Subcutaneous abdominal adipose tissue (tissue), 5 donors: ENCODE data around the gene GRID1.

Experiments
- H3K27ac ChIP-seq: one replicate; pipeline ENCODE4 v1.7.0; 2013; ENCODE audit warnings: low read depth, mild to moderate bottlenecking, inconsistent platforms, low read length, moderate library complexity
- H3K27me3 ChIP-seq, 5 donors: one replicate each; pipeline ENCODE4 v1.7.0; 2013; ENCODE audit warnings: low read length in 5 of 5, inconsistent platforms in 1 of 5; ENCODE audit not compliant: control insufficient read depth in 5 of 5, insufficient read depth in 4 of 5
- H3K36me3 ChIP-seq, 5 donors: one replicate each; pipeline ENCODE4 v1.7.0; 2013; ENCODE audit warnings: low read length in 5 of 5; ENCODE audit not compliant: control insufficient read depth in 5 of 5, insufficient read depth in 5 of 5
- H3K4me1 ChIP-seq, 5 donors: one replicate each; pipeline ENCODE4 v1.7.0; 2013; ENCODE audit warnings: low read length in 5 of 5, mild to moderate bottlenecking in 3 of 5, moderate library complexity in 1 of 5; ENCODE audit not compliant: control insufficient read depth in 5 of 5, insufficient read depth in 5 of 5
- H3K4me3 ChIP-seq, 5 donors: one replicate each; pipeline ENCODE4 v1.7.0; 2013; ENCODE audit warnings: low read length in 5 of 5, low read depth in 1 of 5
- H3K9ac ChIP-seq, 5 donors: one replicate each; pipeline ENCODE4 v1.7.0; 2013; ENCODE audit warnings: low read length in 5 of 5, mild to moderate bottlenecking in 4 of 5, moderate library complexity in 3 of 5
- H3K9me3 ChIP-seq, 5 donors: one replicate each; pipeline ENCODE4 v1.7.0; 2013; ENCODE audit warnings: low read length in 5 of 5; ENCODE audit not compliant: control insufficient read depth in 5 of 5
- donor health status: healthy.
- donor health status: healthy.
- donor health status: healthy.
- donor health status: healthy.
- donor health status: healthy.

The GRID1 gene

GRCh38 chr10:85643171-85643844 is 723.3 kb downstream of the GRID1 start:
- no peaks in the 10 kb centered on the region for H3K36me3 ChIP-seq
- no peaks in the 10 kb centered on the region for H3K9me3 ChIP-seq
- no peak overlapping the region for H3K9ac ChIP-seq
- H3K4me1 ChIP-seq: peaks cover 6 to 18% (median 15%) of the 10 kb centered on the region in 5 donors
- no peak overlapping the region for H3K27ac ChIP-seq
- H3K4me3 ChIP-seq: no peak overlapping the region
- no peaks in the 10 kb centered on the region for H3K27me3 ChIP-seq

DNA sequence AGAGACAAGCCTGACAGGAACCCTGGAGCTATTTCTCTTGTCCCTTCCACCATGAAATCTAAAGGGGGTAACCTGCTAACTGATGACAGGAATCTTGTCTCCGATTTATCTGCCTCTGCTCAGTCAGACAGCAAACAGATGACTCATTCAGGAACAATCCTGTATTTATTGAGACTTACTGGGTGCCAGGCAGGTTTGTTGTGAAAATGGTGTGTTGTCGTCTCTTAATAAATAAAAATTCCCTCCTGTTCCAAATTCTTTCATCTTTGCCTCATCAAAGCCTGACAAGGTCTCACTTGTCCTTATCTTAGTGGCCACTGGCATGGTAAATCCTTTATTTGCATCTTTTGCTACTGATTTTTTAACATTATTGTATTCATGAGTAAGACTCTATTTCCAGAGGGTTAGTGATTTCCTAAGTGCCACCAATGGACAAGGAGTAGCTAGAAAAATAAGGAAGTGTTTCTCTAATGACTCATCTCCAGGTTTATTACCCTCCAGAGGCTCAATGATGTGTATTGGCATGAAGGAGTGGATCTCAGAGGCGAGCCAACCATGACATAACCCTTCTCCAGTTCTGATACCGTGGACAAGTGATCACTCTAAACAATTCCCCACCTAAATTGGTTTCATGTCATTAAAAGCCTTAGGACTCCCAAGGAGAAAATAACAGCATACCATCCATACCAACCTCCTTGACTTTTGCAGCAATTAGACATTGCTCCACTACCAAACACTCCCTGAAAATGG is 724.0 kb downstream of the GRID1 start:
- no peaks in the 10 kb centered on the region for H3K27me3 ChIP-seq
- no peaks in the 10 kb centered on the region for H3K9me3 ChIP-seq
- H3K4me1 ChIP-seq: peaks cover 6 to 18% (median 15%) of the 10 kb centered on the region in 5 donors
- H3K4me3 ChIP-seq: no peak overlapping the region
- no peaks in the 10 kb centered on the region for H3K36me3 ChIP-seq
- no peak overlapping the region for H3K9ac ChIP-seq
- no peak overlapping the region for H3K27ac ChIP-seq

- H3K4me1 ChIP-seq: peaks cover 6 to 18% (median 15%) of the 10 kb centered on the region in 5 donors
- H3K9me3 ChIP-seq: no peaks in the 10 kb centered on the region
- no peak overlapping the region for H3K9ac ChIP-seq
- H3K27ac ChIP-seq: no peak overlapping the region
- no peaks in the 10 kb centered on the region for H3K36me3 ChIP-seq
- no peaks in the 10 kb centered on the region for H3K27me3 ChIP-seq
- no peak overlapping the region for H3K4me3 ChIP-seq
Measured at GRCh38 chr10:85642082-85642420, 724.5 kb downstream of the GRID1 start.

DNA sequence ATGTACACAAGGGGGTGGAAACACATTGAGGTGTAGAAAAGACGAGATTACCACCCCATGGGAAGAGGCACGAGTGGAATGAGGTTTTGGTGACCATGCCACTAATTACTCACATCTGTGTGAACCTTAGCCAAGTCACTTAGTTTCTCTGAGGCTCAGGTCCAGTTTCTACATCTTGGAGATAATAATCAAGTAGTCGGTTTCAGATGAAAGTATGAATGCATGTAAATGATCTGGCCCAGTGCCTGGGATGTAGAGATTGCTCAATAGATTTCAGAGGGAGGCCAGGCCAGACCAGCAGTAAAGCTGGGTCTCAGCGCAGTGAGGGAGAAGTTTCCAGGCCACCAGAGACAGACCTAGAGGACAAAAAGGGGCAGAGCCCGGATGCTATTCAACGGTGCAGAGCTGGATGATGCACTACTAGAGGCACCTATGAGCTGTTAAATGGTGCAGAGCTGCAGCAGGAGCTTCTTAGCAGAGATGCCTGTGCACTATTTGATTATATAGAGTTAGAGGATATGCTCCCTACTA is 725.1 kb downstream of the GRID1 start:
- Histone ChIP-seq H3K36me3 (no peaks in the 10 kb centered on the region), H3K27ac (no peak overlapping the region), H3K9ac (no peak overlapping the region), H3K4me3 (no peak overlapping the region), H3K9me3 (no peaks in the 10 kb centered on the region), H3K4me1 (peaks cover 6 to 18% (median 15%) of the 10 kb centered on the region in 5 donors), H3K27me3 (no peaks in the 10 kb centered on the region)

- H3K27me3 ChIP-seq: no peaks in the 10 kb centered on the region
- peaks cover 6 to 18% (median 15%) of the 10 kb centered on the region in 5 donors for H3K4me1 ChIP-seq
- no peak overlapping the region for H3K4me3 ChIP-seq
- no peak overlapping the region for H3K27ac ChIP-seq
- H3K36me3 ChIP-seq: no peaks in the 10 kb centered on the region
- H3K9me3 ChIP-seq: no peaks in the 10 kb centered on the region
- H3K9ac ChIP-seq: no peak overlapping the region
Measured at GRCh38 chr10:85638797-85639196, 727.8 kb downstream of the GRID1 start.

GRCh38 chr10:85635650-85636049 is 730.9 kb downstream of the GRID1 start:
- Histone ChIP-seq H3K9ac (no peak overlapping the region), H3K27me3 (no peaks in the 10 kb centered on the region), H3K27ac (no peak overlapping the region), H3K36me3 (no peaks in the 10 kb centered on the region), H3K4me3 (no peak overlapping the region), H3K9me3 (no peaks in the 10 kb centered on the region), H3K4me1 (no peaks in the 10 kb centered on the region)

- Histone ChIP-seq H3K4me1 (peaks cover 0 to 2% (median 0%) of the 10 kb centered on the region in 5 donors), H3K36me3 (no peaks in the 10 kb centered on the region), H3K27me3 (no peaks in the 10 kb centered on the region), H3K9me3 (no peaks in the 10 kb centered on the region), H3K9ac (no peak overlapping the region), H3K4me3 (no peak overlapping the region), H3K27ac (no peak overlapping the region)
Measured at GRCh38 chr10:85624511-85624910, 742.1 kb downstream of the GRID1 start.

DNA sequence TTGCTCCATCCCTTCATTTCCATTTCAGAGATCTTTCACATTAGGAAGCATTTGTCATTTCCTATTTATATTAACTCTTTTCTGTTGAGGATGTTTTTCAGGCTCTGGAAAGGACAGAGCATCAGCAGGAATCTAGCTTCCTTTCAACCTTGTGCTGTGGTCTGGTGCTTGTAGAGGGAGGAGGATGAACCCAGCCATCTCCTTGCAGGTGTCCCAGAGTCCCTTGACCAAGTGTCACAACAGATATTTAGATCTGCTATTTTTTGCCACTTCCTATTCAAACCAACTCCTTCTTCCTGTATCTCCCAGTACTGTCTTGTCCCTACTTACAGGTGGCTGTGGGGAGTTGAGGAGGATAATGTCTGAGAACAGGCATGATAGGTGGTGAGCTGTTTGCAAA is 742.8 kb downstream of the GRID1 start:
- peaks cover 0 to 2% (median 0%) of the 10 kb centered on the region in 5 donors for H3K4me1 ChIP-seq
- H3K27ac ChIP-seq: no peak overlapping the region
- H3K4me3 ChIP-seq: no peak overlapping the region
- H3K9me3 ChIP-seq: no peaks in the 10 kb centered on the region
- H3K9ac ChIP-seq: no peak overlapping the region
- H3K27me3 ChIP-seq: no peaks in the 10 kb centered on the region
- no peaks in the 10 kb centered on the region for H3K36me3 ChIP-seq

DNA sequence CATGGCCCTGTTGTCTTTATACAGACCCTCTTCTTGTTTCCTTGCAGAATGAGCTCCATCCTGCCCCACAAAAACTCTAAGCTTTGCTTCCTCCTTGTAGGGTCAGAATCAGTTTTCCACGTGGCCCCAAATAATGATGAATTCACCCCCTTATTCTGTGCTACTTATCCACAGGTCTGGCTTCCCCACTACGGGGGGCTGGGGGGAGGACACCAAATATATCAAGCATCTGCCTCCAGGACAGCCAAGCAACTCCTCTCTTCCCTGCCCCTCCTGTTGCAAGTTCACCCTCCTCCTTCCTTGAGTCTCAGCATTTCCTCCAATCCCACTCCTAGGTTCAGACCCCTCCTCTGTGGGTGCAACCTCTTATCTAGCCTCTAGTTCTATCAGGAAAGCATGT is 743.3 kb downstream of the GRID1 start:
- Histone ChIP-seq H3K36me3 (no peaks in the 10 kb centered on the region), H3K27ac (no peak overlapping the region), H3K4me3 (no peak overlapping the region), H3K27me3 (no peaks in the 10 kb centered on the region), H3K9me3 (no peaks in the 10 kb centered on the region), H3K4me1 (peaks cover 0 to 2% (median 0%) of the 10 kb centered on the region in 5 donors), H3K9ac (no peak overlapping the region)

GRCh38 chr10:85622425-85622824 is 744.2 kb downstream of the GRID1 start:
- no peaks in the 10 kb centered on the region for H3K4me1 ChIP-seq
- H3K4me3 ChIP-seq: no peak overlapping the region
- H3K36me3 ChIP-seq: no peaks in the 10 kb centered on the region
- H3K27ac ChIP-seq: no peak overlapping the region
- no peaks in the 10 kb centered on the region for H3K27me3 ChIP-seq
- H3K9ac ChIP-seq: no peak overlapping the region
- no peaks in the 10 kb centered on the region for H3K9me3 ChIP-seq
